KBM-7 (cell line): ENCODE measurements around the gene MAGI1.
A peak's percentile ranks its signal among the peaks of the same experiment; 100 is the strongest.

ENCODE experiments used
- DNase-seq: peaks from one replicate; pipeline ENCODE4 v3.0.0-alpha.2; 2015
- in situ Hi-C: fragments of 300-500 bp; cut with MboI; formaldehyde crosslinking; loops from 2 replicates; pipeline ENCODE4 v1.14.3; 2020; ENCODE audit warnings: low sequenced_read_pairs, low pct_unique_long_range_greater_than_20kb, mixed read lengths

The MAGI1 gene

GRCh38 chr3:65930648-65931047 is 108.1 kb downstream of the MAGI1 start:
- in situ Hi-C loops: no loop called here

GRCh38 chr3:65928110-65928509 is 110.6 kb downstream of the MAGI1 start:
- in situ Hi-C loops: no loop called here
- DNase-seq: no peak

More at GRCh38 chr3:65930648-65931047, 108.1 kb downstream of the MAGI1 start:
- DNase-seq: no peak

GRCh38 chr3:65927576-65927975 is 111.1 kb downstream of the MAGI1 start:
- peak; percentile 28 for DNase-seq
- in situ Hi-C loops: no loop called here

GRCh38 chr3:65925254-65925954 is 113.3 kb downstream of the MAGI1 start:
- no peak for DNase-seq
- in situ Hi-C loops: no loop called here

- in situ Hi-C loops: no loop called here
These were observed 114.0 kb downstream of the MAGI1 start for GRCh38 chr3:65924762-65925161.

GRCh38 chr3:65922441-65922840 is 116.3 kb downstream of the MAGI1 start:
- in situ Hi-C loops: no loop called here

More at GRCh38 chr3:65924762-65925161, 114.0 kb downstream of the MAGI1 start:
- no peak for DNase-seq

GRCh38 chr3:65919826-65920225 is 118.9 kb downstream of the MAGI1 start:
- in situ Hi-C loops: no loop called here
- DNase-seq: no peak

More at GRCh38 chr3:65922441-65922840, 116.3 kb downstream of the MAGI1 start:
- no peak for DNase-seq

GRCh38 chr3:65915477-65915876 is 123.2 kb downstream of the MAGI1 start:
- in situ Hi-C loops: no loop called here
- no peak for DNase-seq

- peak; percentile 31 for DNase-seq
- in situ Hi-C loops: no loop called here
These were observed 123.9 kb downstream of the MAGI1 start for GRCh38 chr3:65914740-65915367.

GRCh38 chr3:65914032-65914739 is 124.5 kb downstream of the MAGI1 start:
- in situ Hi-C loops: no loop called here
- DNase-seq: no peak

- in situ Hi-C loops: no loop called here
These were observed 126.1 kb downstream of the MAGI1 start for GRCh38 chr3:65912647-65913046.

GRCh38 chr3:65908588-65908987 is 130.1 kb downstream of the MAGI1 start:
- in situ Hi-C loops: no loop called here
- no peak for DNase-seq

More at GRCh38 chr3:65912647-65913046, 126.1 kb downstream of the MAGI1 start:
- no peak for DNase-seq

GRCh38 chr3:65907232-65908130 is 131.2 kb downstream of the MAGI1 start:
- DNase-seq: no peak
- in situ Hi-C loops: no loop called here

GRCh38 chr3:65905771-65906170 is 132.9 kb downstream of the MAGI1 start:
- DNase-seq: no peak
- in situ Hi-C loops: no loop called here

- DNase-seq: no peak
- in situ Hi-C loops: no loop called here
These were observed 134.7 kb downstream of the MAGI1 start for GRCh38 chr3:65904016-65904415.

GRCh38 chr3:65902304-65902793 is 136.4 kb downstream of the MAGI1 start:
- no peak for DNase-seq
- in situ Hi-C loops: no loop called here

- no peak for DNase-seq
- in situ Hi-C loops: no loop called here
These were observed 137.5 kb downstream of the MAGI1 start for GRCh38 chr3:65901226-65901625.

- in situ Hi-C loops: no loop called here
- DNase-seq: no peak
These were observed 139.5 kb downstream of the MAGI1 start for GRCh38 chr3:65899226-65899625.

GRCh38 chr3:65897766-65898165 is 141.0 kb downstream of the MAGI1 start:
- in situ Hi-C loops: no loop called here
- no peak for DNase-seq
